Stimulated activated naive B cell treated with anti-CD40 and anti-IgM and Interleukin-4, amounts not matched to agents 10 μg/mL and 1 μg/mL and 100 μg/mL, for 72 hours (primary cell): ENCODE data around the gene PTTG1.
"Not testable (repeated sequence)": the region's sequence is repeated elsewhere in the genome, so short reads cannot be mapped to it uniquely, and the experiment has no call there.

Experiments used
- ATAC-seq, 2 donors: fragments of 150-1000 bp; cut with Tn5 transposase; replicated peaks; 2 replicates each; pipeline ENCODE4 v1.10.0; 2021; ENCODE audit warnings: moderate library complexity in 1 of 2
- DNase-seq: peaks from one replicate; pipeline ENCODE4 v3.0.0; 2021
- H3K27ac Mint-ChIP-seq: one replicate; pipeline ENCODE4 v1.8.0; 2022; ENCODE audit warnings: mild to moderate bottlenecking, mixed read lengths
- H3K27me3 Mint-ChIP-seq, 2 donors: one replicate each; pipeline ENCODE4 v1.8.0; 2022; ENCODE audit warnings: mixed read lengths in 2 of 2
- H3K36me3 Mint-ChIP-seq, 2 donors: one replicate each; pipeline ENCODE4 v1.8.0; 2022; ENCODE audit warnings: mixed read lengths in 2 of 2, mild to moderate bottlenecking in 1 of 2
- H3K4me1 Mint-ChIP-seq, 2 donors: one replicate each; pipeline ENCODE4 v1.8.0; 2022; ENCODE audit warnings: mixed read lengths in 2 of 2, mild to moderate bottlenecking in 1 of 2
- H3K4me3 Mint-ChIP-seq, 2 donors: one replicate each; pipeline ENCODE4 v1.8.0; 2022; ENCODE audit warnings: mild to moderate bottlenecking in 2 of 2, mixed read lengths in 2 of 2, moderate library complexity in 1 of 2
- H3K9me3 Mint-ChIP-seq, 2 donors: one replicate each; pipeline ENCODE4 v1.8.0; 2022; ENCODE audit warnings: mixed read lengths in 2 of 2, mild to moderate bottlenecking in 1 of 2

PTTG1 gene

GRCh38 chr5:160436661-160437060, 15.0 kb downstream of the PTTG1 start:
- Mint-ChIP-seq H3K27ac (peak overlapping the region; percentile 11), H3K4me1 (peaks cover 52 to 80% of the 10 kb centered on the region in 2 donors)
- ATAC-seq, H3K27me3 Mint-ChIP-seq, H3K36me3 Mint-ChIP-seq, H3K9me3 Mint-ChIP-seq, H3K4me3 Mint-ChIP-seq: not testable (repeated sequence)
- peak; percentile 33 for DNase-seq

GRCh38 chr5:160437271-160437670, 15.6 kb downstream of the PTTG1 start:
- no peak for ATAC-seq
- no peak overlapping the region for H3K4me3 Mint-ChIP-seq
- no peaks in the 10 kb centered on the region for H3K27me3 Mint-ChIP-seq
- peaks cover 50 to 81% of the 10 kb centered on the region in 2 donors for H3K4me1 Mint-ChIP-seq
- H3K36me3 Mint-ChIP-seq, result no peaks in the 10 kb centered on the region
- H3K27ac Mint-ChIP-seq, result no peak overlapping the region
- H3K9me3 Mint-ChIP-seq, result no peaks in the 10 kb centered on the region
- DNase-seq, result no peak

GRCh38 chr5:160438316-160439204, 16.9 kb downstream of the PTTG1 start:
- Mint-ChIP-seq H3K36me3 (no peaks in the 10 kb centered on the region), H3K4me1 (peaks cover 49 to 81% of the 10 kb centered on the region in 2 donors), H3K27me3 (no peaks in the 10 kb centered on the region), H3K27ac (peak overlapping the region; percentile 93), H3K4me3 (peak overlapping the region; percentile 84 to 89), H3K9me3 (no peaks in the 10 kb centered on the region)
- DNase-seq (peak; percentile 52), ATAC-seq (peak; percentile 51 to 56)

GRCh38 chr5:160439205-160439600, 17.5 kb downstream of the PTTG1 start:
- Mint-ChIP-seq H3K36me3 (peaks cover 0 to 3% of the 10 kb centered on the region in 2 donors), H3K4me3 (peak overlapping the region; percentile 84 to 89), H3K9me3 (no peaks in the 10 kb centered on the region), H3K27ac (peak overlapping the region; percentile 93), H3K4me1 (peaks cover 46 to 81% of the 10 kb centered on the region in 2 donors), H3K27me3 (no peaks in the 10 kb centered on the region)
- peak; percentile 78 for DNase-seq
- ATAC-seq, result peak; percentile 77 to 79

- H3K4me1 Mint-ChIP-seq, result peaks cover 37 to 60% of the 10 kb centered on the region in 2 donors
- peaks cover 0 to 3% of the 10 kb centered on the region in 2 donors for H3K36me3 Mint-ChIP-seq
- H3K27me3 Mint-ChIP-seq, result no peaks in the 10 kb centered on the region
- H3K27ac Mint-ChIP-seq, result no peak overlapping the region
- no peak overlapping the region for H3K4me3 Mint-ChIP-seq
- H3K9me3 Mint-ChIP-seq, result no peaks in the 10 kb centered on the region
- ATAC-seq (no peak), DNase-seq (no peak)
Observed at GRCh38 chr5:160441311-160441781, 19.7 kb downstream of the PTTG1 start.

GRCh38 chr5:160442824-160443431, 21.3 kb downstream of the PTTG1 start:
- Mint-ChIP-seq H3K27ac (no peak overlapping the region), H3K4me1 (peaks cover 33 to 55% of the 10 kb centered on the region in 2 donors), H3K27me3 (no peaks in the 10 kb centered on the region), H3K9me3 (no peaks in the 10 kb centered on the region), H3K4me3 (no peak overlapping the region), H3K36me3 (peaks cover 0 to 7% of the 10 kb centered on the region in 2 donors)
- DNase-seq (no peak), ATAC-seq (no peak)

- H3K4me3 Mint-ChIP-seq, result no peak overlapping the region
- H3K36me3 Mint-ChIP-seq, result peaks cover 0 to 11% of the 10 kb centered on the region in 2 donors
- DNase-seq (no peak), ATAC-seq (no peak)
- H3K4me1 Mint-ChIP-seq, result peaks cover 24 to 43% of the 10 kb centered on the region in 2 donors
- H3K9me3 Mint-ChIP-seq, result peaks cover 0 to 1% of the 10 kb centered on the region in 2 donors
- H3K27ac Mint-ChIP-seq, result no peak overlapping the region
- H3K27me3 Mint-ChIP-seq, result no peaks in the 10 kb centered on the region
Observed at GRCh38 chr5:160444407-160444806, 22.8 kb downstream of the PTTG1 start.

GRCh38 chr5:160445132-160445531, 23.5 kb downstream of the PTTG1 start:
- DNase-seq (no peak), ATAC-seq (peak; percentile 38)
- no peaks in the 10 kb centered on the region for H3K27me3 Mint-ChIP-seq
- no peak overlapping the region for H3K4me3 Mint-ChIP-seq
- H3K4me1 Mint-ChIP-seq, result peaks cover 24 to 50% of the 10 kb centered on the region in 2 donors
- H3K36me3 Mint-ChIP-seq, result peaks cover 0 to 15% of the 10 kb centered on the region in 2 donors
- H3K9me3 Mint-ChIP-seq, result peaks cover 3 to 5% of the 10 kb centered on the region in 2 donors
- H3K27ac Mint-ChIP-seq, result no peak overlapping the region

- peaks cover 24 to 55% of the 10 kb centered on the region in 2 donors for H3K4me1 Mint-ChIP-seq
- no peak overlapping the region for H3K27ac Mint-ChIP-seq
- no peak overlapping the region for H3K4me3 Mint-ChIP-seq
- H3K27me3 Mint-ChIP-seq, result no peaks in the 10 kb centered on the region
- DNase-seq (no peak), ATAC-seq (no peak)
- peaks cover 0 to 15% of the 10 kb centered on the region in 2 donors for H3K36me3 Mint-ChIP-seq
- peaks cover 3 to 5% of the 10 kb centered on the region in 2 donors for H3K9me3 Mint-ChIP-seq
Observed at GRCh38 chr5:160445751-160446150, 24.1 kb downstream of the PTTG1 start.

GRCh38 chr5:160448886-160449285, 27.2 kb downstream of the PTTG1 start:
- H3K4me3 Mint-ChIP-seq, result no peak overlapping the region
- peaks cover 18 to 41% of the 10 kb centered on the region in 2 donors for H3K4me1 Mint-ChIP-seq
- ATAC-seq (no peak), DNase-seq (no peak)
- H3K9me3 Mint-ChIP-seq, result peaks cover 3 to 5% of the 10 kb centered on the region in 2 donors
- H3K27me3 Mint-ChIP-seq, result peaks cover 8 to 10% of the 10 kb centered on the region in 2 donors
- peaks cover 0 to 14% of the 10 kb centered on the region in 2 donors for H3K36me3 Mint-ChIP-seq
- H3K27ac Mint-ChIP-seq, result no peak overlapping the region

- Mint-ChIP-seq H3K9me3 (peaks cover 3 to 5% of the 10 kb centered on the region in 2 donors), H3K27ac (no peak overlapping the region), H3K36me3 (peaks cover 0 to 12% of the 10 kb centered on the region in 2 donors), H3K4me1 (peaks cover 17 to 42% of the 10 kb centered on the region in 2 donors), H3K4me3 (no peak overlapping the region), H3K27me3 (peaks cover 13 to 14% of the 10 kb centered on the region in 2 donors)
- DNase-seq (no peak), ATAC-seq (no peak)
Observed at GRCh38 chr5:160449458-160449857, 27.8 kb downstream of the PTTG1 start.

- peak; percentile 72 to 86 for ATAC-seq
- H3K36me3 Mint-ChIP-seq, result peaks cover 0 to 12% of the 10 kb centered on the region in 2 donors
Observed at GRCh38 chr5:160450164-160450932, 28.7 kb downstream of the PTTG1 start.

GRCh38 chr5:160451281-160451680, 29.6 kb downstream of the PTTG1 start:
- H3K4me1 Mint-ChIP-seq, result peaks cover 18 to 53% of the 10 kb centered on the region in 2 donors
- H3K27ac Mint-ChIP-seq, result no peak overlapping the region
- ATAC-seq (no peak), DNase-seq (no peak)
- H3K4me3 Mint-ChIP-seq, result no peak overlapping the region
- peaks cover 0 to 12% of the 10 kb centered on the region in 2 donors for H3K36me3 Mint-ChIP-seq
- peaks cover 14 to 25% of the 10 kb centered on the region in 2 donors for H3K27me3 Mint-ChIP-seq
- peaks cover 3 to 5% of the 10 kb centered on the region in 2 donors for H3K9me3 Mint-ChIP-seq

More at GRCh38 chr5:160450164-160450932, 28.7 kb downstream of the PTTG1 start:
- Mint-ChIP-seq H3K27ac (no peak overlapping the region), H3K9me3 (peaks cover 3 to 5% of the 10 kb centered on the region in 2 donors), H3K4me3 (no peak overlapping the region), H3K27me3 (peaks cover 14 to 16% of the 10 kb centered on the region in 2 donors), H3K4me1 (peaks cover 16 to 44% of the 10 kb centered on the region in 2 donors)
- no peak for DNase-seq

- H3K4me3 Mint-ChIP-seq, result no peak overlapping the region
- ATAC-seq (no peak), DNase-seq (no peak)
- H3K27me3 Mint-ChIP-seq, result peaks cover 14 to 26% of the 10 kb centered on the region in 2 donors
- H3K27ac Mint-ChIP-seq, result no peak overlapping the region
- peaks cover 23 to 57% of the 10 kb centered on the region in 2 donors for H3K4me1 Mint-ChIP-seq
- peaks cover 3 to 5% of the 10 kb centered on the region in 2 donors for H3K9me3 Mint-ChIP-seq
- H3K36me3 Mint-ChIP-seq, result peaks cover 0 to 12% of the 10 kb centered on the region in 2 donors
Observed at GRCh38 chr5:160452036-160452435, 30.4 kb downstream of the PTTG1 start.
